ENCODE data around the gene DCAF15.

DCAF15 gene

DNA sequence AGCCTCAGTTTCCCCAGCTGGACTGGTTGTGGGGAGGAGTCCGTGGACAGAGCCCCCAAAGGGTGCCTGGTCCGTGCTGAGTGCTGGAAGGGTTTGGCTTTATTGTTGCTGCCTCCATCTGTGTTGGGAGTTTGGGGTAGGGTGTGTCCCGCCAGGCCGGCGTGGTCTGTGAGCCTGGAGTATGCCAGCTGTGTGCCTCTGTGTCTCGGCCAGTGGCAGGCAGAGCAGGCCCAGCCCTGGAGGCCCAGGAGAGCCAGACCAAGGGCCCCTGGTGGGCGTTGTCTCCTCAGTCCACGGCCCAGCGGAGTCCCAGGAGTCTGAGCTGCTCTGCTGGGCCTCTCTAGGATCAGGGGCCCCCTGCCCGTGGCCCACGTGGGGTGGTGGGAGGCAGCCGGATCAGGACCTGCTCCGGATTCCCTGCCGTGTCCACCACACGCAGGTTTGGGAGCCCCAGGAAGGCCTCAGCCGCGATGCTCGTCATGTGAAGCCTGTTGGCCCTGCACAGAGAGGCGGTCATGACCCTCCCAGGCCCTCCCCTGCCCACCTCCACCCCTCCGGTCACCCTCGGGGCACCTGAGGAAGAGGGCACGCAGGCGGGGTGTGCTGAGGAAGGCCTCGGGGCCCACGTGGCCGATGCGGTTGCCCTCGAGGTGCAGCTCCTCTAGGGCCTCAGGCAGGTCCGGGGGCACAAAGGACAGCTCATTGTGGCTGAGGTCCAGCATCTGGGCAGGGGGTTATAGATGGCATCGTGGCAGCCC, 20.7 kb upstream of the DCAF15 start:
- DNase-seq, result no peak

DNA sequence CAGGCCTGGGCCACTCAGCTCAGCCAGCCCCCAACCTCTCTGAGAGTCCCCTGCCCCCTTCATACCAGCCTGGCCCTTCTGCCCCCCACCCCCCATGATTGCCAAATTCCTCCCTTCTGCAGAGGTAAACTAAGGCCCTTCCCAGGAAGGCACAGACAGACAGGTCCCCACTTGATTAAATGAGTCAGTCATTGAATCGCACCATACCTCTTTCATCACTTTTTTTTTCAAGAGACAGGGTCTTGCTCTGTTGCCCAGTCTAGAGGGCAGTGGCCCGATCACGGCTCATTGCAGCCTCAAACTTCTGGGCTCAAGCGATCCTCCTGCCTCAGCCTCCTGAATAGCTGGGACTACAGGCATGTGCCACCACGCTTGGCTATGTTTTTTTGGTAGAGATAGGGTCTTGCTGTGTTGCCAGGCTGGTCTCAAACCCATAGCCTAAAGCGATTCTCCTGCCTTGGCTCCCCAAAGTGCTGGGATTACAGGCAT, 20.1 kb upstream of the DCAF15 start:
- no peak for DNase-seq

DNA sequence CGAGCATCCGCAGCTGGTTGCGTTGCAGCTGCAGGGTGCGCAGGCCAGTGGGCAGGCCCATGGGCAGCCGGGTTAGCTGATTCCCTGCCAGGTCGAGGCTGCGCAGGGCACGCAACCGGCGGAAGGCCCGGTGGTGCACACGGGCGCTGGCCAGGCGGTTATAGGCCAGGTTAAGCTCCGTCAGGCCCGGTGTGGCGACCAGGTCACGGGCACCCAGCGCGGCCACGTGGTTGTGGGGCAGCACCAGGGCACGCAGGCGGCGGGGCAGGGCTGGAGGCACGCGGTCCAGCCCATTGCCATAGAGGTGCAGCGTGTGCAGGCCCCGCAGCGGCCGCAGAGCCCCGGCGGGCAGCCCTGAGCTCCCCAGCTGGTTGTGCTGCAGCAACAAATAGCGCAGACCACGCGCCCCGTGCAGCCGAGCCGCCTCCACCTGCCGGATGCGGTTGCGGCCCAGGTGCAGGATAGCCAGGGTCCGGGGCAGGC, 19.4 kb upstream of the DCAF15 start:
- no peak for DNase-seq

DNA sequence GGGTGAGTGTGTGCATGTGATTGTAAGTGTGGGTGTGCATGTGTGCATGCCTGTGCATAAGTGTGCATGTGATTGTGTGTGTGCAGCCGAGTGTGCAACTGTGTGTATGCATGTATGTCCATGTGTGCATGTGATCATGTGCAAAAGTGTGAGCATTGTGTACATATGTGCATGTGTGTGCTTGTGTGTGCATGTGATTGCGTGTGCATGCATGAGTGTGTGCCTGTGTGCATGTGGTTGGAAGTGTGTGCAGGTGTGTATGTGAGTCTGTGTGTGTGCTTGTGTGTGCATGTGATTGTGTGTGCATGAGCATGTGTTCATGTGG, 17.6 kb upstream of the DCAF15 start:
- DNase-seq, result no peak

DNA sequence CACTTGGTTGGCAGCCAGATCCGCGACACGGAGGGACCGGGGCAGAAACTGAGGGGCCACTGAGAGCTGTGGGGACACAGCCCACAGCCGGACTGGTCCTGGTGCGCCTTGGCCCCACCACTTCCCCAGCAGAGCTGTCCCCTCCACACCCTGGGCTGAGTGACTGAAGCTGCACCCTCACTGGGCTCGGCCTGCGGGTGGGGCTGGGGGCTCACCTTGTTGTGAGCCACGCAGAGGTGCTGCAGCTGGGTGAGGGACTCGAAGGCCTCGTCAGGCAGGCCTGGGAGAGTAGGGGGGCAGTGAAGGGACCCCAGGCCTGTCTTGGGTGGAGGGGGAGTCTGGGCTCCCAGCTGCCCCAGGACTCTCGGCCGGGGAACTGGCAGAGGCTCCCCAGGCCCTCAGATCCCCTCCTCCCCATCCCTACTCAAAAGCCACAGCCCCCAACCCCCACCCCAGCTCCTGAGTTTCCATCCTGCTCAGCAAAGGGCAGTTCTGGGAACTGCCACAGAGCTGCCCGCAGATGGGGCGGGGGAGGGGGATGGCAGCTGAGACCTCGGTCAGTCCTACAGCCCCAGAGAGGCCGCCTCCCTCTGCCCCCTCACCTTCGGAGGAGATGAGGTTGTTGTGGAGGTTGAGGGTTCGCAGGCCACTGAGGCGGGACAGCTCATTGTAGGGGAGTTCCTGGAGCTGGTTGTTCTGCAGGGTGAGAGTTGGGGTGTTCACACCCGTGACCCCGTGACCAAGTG, 16.4 kb upstream of the DCAF15 start:
- no peak for DNase-seq

DNA sequence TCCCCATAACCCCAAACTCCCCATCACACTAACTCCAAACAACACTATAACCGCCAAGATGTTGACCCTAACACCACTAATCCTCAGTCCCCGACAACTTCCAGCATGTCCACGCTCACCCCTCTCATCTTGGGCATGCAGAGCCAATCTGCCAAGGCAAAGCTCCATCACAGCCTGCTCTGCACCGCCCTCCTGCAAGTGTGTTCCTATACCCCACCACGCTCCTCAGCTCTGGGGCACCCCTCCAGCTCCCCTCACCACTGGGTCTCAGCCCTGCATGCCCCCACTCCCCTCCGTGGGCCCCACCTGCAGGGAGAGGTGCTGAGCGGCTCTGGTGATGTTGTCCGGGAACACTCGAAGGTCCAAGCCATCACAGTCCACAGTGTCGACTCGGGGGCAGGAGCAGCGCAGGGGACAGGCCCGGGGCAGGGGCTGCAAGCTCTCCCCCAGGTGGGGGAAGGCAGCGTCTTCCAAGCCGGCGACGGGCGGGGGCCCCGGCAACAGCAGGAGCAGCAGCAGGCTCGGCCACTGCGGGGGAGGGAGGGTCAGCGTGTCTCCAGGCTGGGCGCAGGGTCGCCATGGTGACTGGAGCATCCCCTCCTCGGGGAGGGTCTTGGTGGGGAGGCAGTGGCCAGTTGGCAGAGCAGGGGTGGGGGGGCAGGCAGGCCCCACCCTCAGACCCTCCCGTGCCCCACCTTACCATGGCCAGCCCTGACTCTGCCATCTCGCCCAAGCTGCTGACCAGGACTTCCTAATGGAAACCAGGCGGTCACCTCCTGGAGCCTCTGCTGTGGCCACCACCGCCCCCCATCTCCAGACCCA, 14.6 kb upstream of the DCAF15 start:
- DNase-seq, result no peak

- DNase-seq, result no peak
These were observed 13.8 kb upstream of the DCAF15 start, which contains the start of gene PODNL1 for GRCh38 chr19:13938301-13939064. Gene PODNL1, minus strand, starts transcription at chr19:13938417. Its CDS starts 236 bp downstream, at chr19:13938181.

GRCh38 chr19:13942023-13942684, 10.2 kb upstream of the DCAF15 start:
- no peak for DNase-seq

DNA sequence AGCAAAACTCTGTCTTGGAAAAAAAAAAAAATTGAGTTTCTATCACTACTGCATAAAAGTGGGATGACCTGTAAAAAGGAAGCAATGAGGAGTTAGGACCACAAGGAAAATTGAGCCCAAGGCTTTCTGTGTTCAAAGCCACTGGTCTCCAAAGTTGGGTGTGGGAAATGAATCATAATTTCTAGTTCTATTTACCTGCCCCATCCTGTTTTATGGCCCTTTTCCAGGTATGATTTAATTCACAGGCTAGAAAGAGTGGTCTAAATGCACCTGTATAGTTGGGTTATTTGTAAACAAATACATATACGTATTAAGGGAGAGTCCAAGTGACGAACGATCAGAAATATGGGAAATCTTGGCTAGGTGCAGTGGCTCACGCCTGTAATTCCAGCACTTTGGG, 5.9 kb upstream of the DCAF15 start:
- DNase-seq, result no peak

DNA sequence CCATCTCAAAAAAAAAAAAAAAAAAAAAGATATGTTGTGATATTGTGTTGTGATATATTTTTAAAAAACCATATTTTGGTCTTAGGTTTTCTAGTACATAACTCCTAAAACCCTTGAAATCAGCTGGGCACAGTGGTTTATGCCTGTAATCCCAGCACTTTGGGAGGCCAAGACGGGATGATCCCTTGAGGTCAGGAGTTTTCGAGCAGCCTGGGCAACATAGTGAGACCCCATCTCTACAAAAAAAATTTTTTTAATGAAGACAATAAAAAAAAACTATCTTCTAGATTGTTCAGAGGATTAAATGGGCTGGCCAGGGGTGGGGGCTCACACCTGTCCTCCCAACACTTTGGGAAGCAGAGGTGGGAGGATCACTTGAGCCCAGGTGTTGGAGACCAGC, 1.3 kb upstream of the DCAF15 start:
- DNase-seq, result no peak

GRCh38 chr19:13951799-13952153, 533 bp upstream of the DCAF15 start:
- no peak for DNase-seq

DNA sequence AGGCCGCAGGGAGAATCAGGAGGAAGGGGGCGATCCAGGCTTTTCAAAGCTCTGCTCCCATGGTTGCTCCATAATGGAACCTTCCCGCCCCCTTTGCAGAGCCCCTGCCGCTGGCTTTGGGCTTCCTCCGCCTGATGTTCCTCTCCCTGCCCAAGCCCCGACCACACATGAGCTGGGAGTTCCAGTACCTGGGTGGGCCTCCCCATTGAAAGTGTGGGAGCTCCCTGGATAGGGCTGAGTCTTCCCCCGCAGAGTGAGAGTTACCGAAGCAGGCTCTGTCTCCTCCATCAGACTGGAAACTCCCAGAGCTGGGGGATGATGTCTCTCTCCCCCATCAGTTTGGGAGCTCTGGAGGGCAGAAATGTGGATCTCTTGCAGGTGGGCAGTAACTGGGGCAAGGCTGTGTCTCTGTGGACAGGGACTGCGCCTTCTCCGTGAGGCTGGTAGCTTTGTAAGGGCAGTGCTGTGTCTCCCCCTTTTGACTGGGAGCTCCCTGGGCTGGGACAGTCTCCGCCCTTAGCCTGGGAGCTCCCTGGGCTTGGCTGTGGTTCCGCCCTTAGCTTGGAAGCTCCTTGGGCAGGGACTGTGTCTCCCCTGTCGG, 722 bp downstream of the DCAF15 start:
- peak; percentile 4 for DNase-seq

- no peak for DNase-seq
These were observed 1.9 kb downstream of the DCAF15 start for GRCh38 chr19:13954185-13954584.

- no peak for DNase-seq
These were observed 3.5 kb downstream of the DCAF15 start for GRCh38 chr19:13955662-13956364.

GRCh38 chr19:13956365-13956744, 4.0 kb downstream of the DCAF15 start:
- no peak for DNase-seq

- DNase-seq, result no peak
These were observed 4.7 kb downstream of the DCAF15 start for GRCh38 chr19:13957051-13957450.

DNA sequence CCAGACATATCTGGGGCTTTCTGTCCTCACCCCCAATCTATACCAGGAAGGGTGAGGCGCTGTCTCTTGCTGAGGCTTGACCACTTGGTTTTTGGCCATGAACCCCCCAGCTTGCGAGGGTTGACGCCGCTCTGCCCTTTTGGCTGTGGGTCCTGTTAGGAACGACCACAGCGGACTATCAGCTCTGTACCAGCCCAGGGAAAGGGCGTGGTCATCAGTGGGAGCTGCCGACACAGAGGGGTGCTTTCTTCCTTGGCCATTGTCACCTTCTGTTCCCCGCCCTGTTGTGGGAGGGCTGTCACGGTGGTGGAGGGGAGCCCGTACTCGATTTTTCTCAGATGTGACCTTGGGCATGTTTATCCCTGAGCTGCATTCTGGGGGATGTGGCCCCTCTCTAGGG, 5.7 kb downstream of the DCAF15 start:
- no peak for DNase-seq

DNA sequence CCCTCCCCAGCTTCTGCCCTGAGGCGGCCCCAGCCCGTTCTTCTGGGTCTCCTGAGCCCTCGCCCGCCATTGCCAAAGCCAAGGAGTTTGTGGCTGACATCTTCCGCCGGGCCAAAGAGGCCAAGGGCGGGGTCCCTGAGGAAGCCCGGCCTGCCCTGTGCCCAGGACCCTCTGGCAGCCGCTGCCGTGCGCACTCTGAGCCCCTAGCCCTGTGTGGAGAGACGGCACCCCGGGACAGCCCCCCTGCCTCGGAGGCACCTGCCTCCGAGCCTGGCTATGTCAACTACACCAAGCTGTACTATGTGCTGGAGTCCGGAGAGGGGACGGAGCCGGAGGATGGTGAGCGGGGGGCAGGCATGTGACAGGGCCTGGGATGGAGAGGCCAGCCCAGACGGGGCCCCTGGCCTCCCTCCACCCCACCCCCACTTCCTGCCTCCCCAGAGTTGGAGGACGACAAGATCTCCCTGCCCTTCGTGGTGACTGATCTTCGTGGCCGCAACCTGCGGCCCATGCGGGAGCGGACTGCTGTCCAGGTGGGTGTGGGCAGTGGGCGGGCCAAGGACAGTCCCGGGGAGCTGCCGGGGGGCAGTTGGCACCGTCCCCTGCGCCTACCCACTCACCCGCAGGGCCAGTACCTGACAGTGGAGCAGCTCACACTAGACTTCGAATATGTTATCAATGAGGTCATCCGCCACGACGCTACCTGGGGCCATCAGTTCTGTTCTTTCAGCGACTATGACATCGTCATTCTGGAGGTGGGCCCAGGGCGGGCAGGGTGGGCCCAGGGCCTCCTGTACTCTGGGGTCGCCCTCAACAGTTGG, 7.0 kb downstream of the DCAF15 start:
- DNase-seq, result no peak

DNA sequence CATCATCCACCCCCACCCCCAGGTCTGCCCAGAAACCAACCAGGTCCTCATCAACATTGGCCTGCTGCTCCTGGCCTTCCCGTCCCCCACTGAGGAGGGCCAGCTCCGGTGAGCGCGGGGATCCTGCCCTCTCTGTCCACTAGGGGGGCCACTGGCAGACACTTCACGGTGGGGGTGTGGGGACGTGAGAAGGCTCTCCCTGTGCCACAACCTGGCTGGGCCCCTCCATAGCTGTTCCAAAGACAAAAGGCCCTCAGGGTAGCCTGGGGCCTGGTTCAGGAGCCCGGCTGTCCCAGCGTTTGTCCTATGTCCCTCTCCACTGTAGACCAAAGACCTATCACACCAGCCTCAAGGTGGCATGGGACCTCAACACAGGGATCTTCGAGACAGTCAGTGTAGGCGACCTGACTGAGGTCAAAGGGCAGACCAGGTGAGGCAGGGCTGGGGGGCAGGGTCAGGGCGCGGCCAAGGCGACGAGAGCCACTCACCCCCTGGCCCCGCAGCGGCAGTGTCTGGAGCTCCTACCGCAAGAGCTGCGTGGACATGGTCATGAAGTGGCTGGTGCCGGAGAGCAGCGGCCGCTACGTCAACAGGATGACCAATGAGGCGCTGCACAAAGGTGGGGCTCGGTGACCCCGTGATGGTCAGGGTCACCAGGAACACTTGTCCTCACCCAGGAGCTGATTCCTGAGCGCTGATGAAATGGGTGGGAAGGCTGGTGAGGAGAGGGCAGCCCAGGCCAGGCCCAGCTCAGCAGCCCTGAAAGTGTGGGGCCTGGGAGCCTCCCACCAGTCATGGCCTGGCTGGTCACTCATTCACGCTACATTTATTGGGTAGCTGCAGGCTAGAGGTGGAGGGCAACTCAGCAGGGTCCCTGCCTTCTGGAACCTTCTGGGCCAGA, 7.9 kb downstream of the DCAF15 start:
- DNase-seq, result peak; percentile 31
